ENCODE results near the gene FRMD8. TPM values are rescaled to one million over a fixed set of nuclear protein-coding genes. Genes with fewer than 3 reads are reported as not detected.

The FRMD8 gene
- total RNA-seq, 1 donor from 2014 or later = 22.6 TPM

DNA sequence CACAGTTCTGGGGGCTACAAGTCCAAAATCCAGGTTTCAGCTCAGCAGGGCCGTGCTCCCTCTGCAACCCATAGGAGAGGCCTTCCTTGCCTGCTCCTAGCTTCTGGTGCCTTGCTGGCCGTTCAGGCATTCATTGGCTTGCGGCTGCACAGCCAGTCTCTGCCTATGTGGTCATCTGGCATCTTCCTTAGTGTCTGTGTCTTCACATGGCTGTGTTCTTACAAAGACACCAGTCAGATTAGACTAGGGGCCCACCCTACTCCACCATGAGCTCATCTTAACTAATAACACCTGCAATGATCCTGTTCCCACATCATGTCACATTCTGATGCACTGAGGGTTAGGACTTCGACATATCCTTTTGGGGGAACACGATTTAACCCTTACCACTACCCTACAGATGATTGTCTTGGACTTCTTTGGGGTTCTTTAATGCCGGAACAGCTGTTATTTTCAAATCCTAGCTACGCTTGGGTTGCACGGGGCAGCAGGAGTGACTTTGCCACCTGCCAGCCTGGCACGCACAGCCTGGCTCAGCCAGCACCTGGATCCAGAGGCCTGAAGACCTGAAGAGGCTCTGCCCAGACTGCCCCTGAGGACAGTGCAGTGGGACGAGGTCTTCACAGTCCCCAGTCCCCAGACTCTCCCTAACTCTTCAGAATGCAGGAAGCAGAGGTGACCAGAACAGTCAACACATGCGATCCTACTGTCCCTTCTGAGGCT, 28.5 kb downstream of the FRMD8 start:
- no peak for ATAC-seq
- H3K4me1 ChIP-seq = peaks cover 45% of the 10 kb centered on the region
- intact Hi-C loops (cut with DNase I) = no loop called here
- peak overlapping the region; percentile 100 for H3K27ac ChIP-seq
- no peak overlapping the region for H3K4me3 ChIP-seq
- TF ChIP-seq, protein P1, sequence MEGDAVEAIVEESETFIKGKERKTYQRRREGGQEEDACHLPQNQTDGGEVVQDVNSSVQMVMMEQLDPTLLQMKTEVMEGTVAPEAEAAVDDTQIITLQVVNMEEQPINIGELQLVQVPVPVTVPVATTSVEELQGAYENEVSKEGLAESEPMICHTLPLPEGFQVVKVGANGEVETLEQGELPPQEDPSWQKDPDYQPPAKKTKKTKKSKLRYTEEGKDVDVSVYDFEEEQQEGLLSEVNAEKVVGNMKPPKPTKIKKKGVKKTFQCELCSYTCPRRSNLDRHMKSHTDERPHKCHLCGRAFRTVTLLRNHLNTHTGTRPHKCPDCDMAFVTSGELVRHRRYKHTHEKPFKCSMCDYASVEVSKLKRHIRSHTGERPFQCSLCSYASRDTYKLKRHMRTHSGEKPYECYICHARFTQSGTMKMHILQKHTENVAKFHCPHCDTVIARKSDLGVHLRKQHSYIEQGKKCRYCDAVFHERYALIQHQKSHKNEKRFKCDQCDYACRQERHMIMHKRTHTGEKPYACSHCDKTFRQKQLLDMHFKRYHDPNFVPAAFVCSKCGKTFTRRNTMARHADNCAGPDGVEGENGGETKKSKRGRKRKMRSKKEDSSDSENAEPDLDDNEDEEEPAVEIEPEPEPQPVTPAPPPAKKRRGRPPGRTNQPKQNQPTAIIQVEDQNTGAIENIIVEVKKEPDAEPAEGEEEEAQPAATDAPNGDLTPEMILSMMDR (IDR thresholded peaks at IDR 0.05) = no peak
- peak; percentile 36 for DNase-seq
- H3K9me3 ChIP-seq = no peaks in the 10 kb centered on the region
- H3K36me3 ChIP-seq = peaks cover 33% of the 10 kb centered on the region
- H3K27me3 ChIP-seq (ENCODE audit: low read depth) = no peaks in the 10 kb centered on the region

DNA sequence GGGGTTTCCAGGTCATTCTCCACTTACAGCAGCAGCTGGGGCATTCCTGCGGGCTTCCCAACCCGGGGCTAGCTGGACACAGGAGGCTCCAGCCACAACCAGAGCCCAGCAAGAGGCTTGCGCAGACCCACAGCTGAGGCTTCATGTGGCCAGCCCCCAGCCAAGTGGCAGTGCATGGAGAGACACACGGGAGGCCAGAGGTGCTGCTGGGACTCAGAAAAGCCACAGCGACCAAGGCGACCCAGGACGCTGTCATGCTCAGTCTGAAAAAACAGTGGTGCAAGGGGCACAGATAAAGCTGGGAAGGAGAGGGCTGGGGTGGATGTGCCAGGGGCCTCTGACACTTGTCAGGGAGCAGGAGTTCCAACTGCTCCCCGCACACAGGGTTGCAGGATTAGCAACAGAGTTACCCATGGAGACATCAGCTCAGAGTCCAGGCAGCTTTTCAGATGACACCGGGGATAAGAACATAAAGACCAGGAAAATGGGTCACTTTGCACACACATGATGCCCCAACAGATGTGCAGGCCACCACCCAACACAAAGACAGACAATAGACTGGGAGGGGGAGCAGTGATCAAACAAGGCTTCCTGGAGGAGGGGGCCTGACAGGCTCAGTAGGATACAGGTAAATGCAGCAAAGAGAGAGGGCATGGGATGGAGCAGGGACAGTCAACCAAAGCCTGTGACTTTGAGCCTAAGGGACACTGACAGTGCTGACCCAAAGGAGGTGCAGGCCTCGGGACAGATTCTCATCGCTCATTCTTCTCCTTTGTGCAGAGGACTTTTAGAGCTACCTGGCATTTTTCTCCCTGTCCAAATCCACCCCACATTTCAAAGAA, 29.3 kb downstream of the FRMD8 start:
- DNase-seq = peak; percentile 46
- Histone ChIP-seq H3K27ac (peak overlapping the region; percentile 100), H3K4me3 (peak overlapping the region; percentile 91), H3K9me3 (no peaks in the 10 kb centered on the region), H3K27me3 (ENCODE audit: low read depth) (no peaks in the 10 kb centered on the region), H3K4me1 (peaks cover 52% of the 10 kb centered on the region), H3K36me3 (peaks cover 28% of the 10 kb centered on the region)
- TF ChIP-seq, protein P1 (IDR thresholded peaks at IDR 0.05) = no peak
- ATAC-seq = no peak
- intact Hi-C loops (cut with DNase I) = no loop called here

DNA sequence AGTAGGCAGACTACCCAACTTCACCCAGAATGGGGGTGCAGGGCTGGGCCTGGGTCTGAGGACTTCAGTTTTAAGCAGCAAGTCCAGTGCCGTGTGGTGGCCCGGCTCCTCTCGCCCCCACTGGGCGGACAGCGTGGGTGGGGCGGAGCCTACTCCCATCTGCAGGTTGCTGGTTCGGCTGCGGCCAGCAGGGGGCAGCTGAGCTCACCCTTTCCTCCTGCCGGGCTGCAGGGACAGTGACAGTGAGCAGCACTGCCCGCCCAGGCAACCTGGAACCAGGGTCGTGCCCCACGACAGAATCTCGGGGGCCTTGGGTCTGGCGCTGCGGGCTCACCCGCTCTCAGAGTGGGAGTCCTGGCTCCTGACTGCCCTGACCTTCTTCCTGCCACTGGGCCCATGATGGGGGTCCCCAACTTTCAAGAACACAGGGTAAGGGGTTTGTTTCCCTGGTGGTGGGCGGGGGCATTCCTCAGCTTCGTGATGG, 29.9 kb downstream of the FRMD8 start:
- Histone ChIP-seq H3K27ac (peak overlapping the region; percentile 100), H3K4me3 (peak overlapping the region; percentile 91), H3K27me3 (ENCODE audit: low read depth) (no peaks in the 10 kb centered on the region), H3K9me3 (no peaks in the 10 kb centered on the region), H3K36me3 (peaks cover 22% of the 10 kb centered on the region), H3K4me1 (peaks cover 56% of the 10 kb centered on the region)
- intact Hi-C loops (cut with DNase I) = no loop called here
- TF ChIP-seq, protein P1 (IDR thresholded peaks at IDR 0.05) = peak; percentile 99
- peak; percentile 94 for DNase-seq
- ATAC-seq = peak; percentile 50 to 55

DNA sequence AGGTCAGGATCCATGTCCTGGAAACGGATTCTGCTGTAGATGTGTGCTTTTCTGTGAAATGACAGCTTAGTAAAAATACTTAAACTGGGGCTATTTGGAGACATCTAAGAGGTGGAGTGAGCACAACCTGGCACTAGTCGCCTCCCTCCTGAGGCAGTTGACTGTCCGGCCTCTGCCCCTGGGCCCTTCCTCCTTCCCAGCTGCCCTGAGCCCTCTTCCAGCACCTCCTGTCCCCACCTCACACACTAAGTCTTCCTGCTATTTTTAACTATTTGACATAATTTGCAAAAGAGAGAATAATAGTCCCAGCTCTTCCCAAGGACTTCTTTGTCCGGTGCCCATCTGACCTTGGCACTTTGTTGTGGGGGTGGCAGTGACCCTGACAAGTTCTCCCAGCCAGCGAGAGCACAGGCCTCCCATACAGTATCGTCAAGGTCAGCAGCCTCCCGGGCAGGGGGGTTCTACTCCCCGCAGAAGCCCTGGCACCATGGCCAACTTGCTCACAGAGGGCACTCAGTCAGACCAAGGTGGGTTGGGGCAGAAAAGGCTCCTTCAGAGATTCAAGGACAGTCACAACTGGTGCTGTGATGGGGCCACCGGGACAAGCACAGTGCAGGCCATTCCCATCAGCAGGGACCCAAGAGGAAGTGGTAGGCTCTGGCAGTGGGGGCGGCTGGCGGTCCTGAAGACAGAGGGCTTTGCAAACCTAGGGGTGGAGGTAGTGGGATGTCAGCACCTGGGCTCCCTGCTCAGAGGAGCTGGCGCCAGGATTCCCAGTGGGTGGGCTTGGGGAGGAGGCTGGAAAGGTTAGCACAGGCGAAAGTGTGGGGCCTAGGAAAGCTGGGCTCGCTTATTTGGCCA, 30.6 kb downstream of the FRMD8 start:
- intact Hi-C loops (cut with DNase I) = no loop called here
- no peak for ATAC-seq
- H3K4me1 ChIP-seq = peaks cover 58% of the 10 kb centered on the region

More for the DNA sequence above, 30.6 kb downstream of the FRMD8 start:
- Histone ChIP-seq H3K36me3 (peaks cover 15% of the 10 kb centered on the region), H3K9me3 (no peaks in the 10 kb centered on the region), H3K27ac (peak overlapping the region; percentile 100), H3K27me3 (ENCODE audit: low read depth) (no peaks in the 10 kb centered on the region), H3K4me3 (peak overlapping the region; percentile 91)
- TF ChIP-seq, protein P1 (IDR thresholded peaks at IDR 0.05) = no peak
- DNase-seq = peak; percentile 66
